T-helper 2 cell treated with Interferon-gamma antibody and Interleukin-4, amounts not matched to agents 100 ng/mL and 5 ng/mL, for 36 hours (primary cell): Measurements from ENCODE around the gene MYOM1. TPM values are rescaled to one million over a fixed set of nuclear protein-coding genes. Genes with fewer than 3 reads are reported as not detected.

Experiments
- intact Hi-C: fragments of 100-400 bp; cut with micrococcal nuclease; formaldehyde crosslinking; loops from one replicate; pipeline ENCODE4 v1.15.1; 2023
- total RNA-seq: library from RNA; stranded (reverse); gene quantifications from 2 replicates; pipeline ENCODE4 v1.2.3, GENCODE V29; 2022

Gene MYOM1
- 1.5 and 1.8 TPM in 2 replicates for total RNA-seq

DNA sequence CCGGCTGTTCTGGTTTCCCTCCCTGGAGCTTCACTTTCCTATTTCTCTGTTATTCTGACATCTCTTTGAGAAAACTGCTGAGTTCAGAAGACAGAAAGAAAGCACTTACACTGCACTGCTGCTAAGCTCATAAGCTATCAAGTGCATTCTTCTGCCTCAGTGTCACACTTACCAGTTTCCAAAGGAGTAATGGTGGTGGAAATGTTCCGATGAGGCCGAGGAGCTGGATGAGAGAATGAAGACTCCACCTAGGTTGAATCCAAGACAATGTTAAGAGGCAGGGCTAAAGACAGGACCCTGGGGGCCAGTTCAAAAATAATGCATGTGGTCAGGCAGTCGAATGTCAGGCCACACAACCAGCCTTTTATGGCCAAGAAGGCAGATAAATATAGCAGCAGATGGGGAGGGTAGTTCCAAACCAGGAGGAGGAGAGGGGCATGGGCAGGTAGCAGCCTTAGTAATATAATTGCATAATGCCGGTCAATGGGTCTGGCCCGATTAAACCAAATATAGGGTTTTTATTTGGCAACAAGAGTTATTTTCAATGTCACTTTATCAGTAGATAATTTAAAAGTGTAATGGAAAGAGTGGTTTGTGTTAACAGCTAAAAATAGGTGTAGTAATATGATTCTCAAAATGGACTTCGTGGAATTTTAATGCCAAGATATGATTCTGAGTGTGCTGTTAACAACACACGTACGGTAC lies at the start of gene MYOM1:
TSS of gene MYOM1 (minus strand) at position 338 of the 705 bp plus-strand sequence. CDS start 4,745 bp downstream, outside the sequence.
- intact Hi-C loops = no loop called here

DNA sequence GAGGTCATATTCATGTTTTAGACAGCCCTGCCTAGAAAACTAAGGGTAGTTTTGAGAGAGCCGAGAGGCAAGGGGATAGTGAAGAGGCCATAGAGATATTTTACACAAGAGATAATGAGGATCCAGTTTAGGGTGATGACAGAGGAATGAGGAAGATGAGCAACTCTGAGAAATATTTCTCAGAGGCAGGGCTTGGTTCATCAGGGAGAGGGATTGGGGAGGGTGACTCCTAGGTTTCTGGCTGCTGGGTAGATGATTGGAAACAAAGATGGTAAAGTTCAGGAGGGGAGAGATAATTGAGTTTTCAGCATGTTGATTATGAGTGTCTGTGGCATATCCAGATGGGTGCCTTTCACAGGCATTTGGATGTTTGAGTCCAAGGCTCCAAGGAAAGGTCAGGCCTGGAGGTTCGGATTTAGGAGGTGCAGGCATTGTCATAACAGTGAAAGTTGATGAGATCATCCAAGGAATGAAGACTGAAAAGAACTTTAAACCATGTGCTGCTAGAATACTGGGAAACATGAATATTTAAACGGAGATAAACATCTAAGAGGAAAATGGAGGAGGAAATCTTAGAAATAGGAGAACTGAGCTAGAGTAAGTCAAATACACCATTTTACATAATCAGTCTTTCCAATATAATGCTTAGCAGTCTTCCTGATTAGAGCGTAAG lies 49.6 kb upstream of the MYOM1 start:
- intact Hi-C loops = no loop called here

DNA sequence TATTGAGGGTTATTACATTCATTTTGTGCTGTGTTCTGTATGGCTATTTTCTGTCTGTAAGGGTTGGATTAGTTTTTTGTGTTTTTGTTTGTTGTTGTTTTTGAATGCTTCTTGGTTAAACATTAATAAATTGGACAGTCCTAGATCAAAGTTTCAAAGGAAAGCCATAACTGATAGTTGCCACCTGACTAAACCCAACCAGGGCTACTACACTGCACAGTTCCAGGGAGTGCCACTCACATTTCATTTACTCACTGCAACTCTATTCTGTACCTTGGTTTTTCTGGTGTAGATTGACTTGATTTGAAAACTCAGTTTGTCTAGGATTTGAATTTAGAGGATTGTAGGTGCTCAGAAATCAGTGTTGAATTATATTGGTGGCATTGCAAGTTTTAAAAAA lies 48.5 kb upstream of the MYOM1 start:
- intact Hi-C loops = no loop called here

DNA sequence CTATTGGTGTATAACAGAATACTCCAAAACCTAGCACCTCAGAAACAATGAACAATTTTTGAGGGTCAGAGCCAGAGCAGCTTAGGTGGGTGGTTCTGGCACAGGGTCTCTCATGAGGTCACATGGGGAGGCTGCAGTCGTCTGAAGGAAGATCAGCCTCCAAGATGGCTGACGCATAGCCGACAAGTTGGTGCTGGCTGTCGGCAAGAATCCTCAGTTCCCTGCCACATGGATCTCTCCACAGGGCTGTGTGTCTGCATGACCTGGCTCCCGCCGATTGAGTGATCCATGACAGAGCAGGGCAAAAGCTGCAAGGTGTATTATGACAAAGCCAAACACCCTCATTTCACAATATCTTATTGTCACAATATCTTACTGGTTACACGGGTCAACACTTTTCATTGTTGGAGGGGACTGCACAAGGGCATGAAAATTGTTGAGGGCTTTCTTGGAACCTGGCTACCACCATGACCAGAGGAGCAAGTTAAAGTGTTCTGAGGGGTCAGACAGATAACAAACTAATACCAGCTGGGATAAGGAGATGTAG lies 46.4 kb upstream of the MYOM1 start:
- intact Hi-C loops = no loop called here

DNA sequence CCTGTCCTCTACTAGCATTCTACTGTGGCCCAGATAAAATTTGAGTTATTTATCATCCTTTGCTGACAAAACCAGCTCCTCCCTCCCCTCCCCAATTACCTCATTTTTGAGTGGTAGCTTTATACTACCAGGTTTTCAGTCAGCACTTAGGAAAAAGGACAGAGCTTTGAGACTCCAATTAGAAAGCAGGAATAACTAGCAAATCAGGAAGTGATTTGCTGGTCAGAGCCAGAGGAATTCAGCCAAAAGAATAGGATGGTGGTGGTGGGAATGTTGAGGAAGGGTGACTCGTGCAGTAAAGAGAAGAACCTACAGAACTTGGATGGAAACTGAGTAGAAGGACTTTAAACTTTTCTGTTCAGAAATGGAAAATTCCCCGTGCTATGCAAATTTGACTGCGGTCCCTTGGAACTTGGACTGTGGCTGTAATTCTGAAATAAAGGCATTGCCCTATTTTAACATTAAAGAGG lies 45.8 kb upstream of the MYOM1 start:
- intact Hi-C loops = no loop called here

DNA sequence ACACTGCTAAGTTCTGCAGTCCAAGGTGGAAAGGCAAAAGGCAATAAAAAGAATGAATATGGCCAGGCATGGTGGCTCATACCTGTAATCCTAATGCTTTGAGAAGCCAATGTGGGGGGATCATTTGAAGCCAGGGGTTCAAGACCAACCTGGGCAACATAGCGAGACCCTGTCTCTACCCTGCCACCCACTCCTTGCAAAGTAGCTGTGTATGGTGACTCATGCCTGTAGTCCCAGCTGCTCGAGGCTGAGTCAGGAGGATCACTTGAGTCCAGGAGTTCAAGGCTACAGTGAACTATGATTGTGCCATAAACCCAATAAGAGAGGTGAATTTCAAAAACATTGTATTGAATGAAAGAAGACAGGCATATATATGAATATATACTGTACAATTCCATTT lies 44.6 kb upstream of the MYOM1 start:
- intact Hi-C loops = loop anchor here (5.0 kb wide), 5 partner anchors 403 to 1973 kb away; partner anchors contain the start of genes METTL4, NDC80 and SMCHD1

DNA sequence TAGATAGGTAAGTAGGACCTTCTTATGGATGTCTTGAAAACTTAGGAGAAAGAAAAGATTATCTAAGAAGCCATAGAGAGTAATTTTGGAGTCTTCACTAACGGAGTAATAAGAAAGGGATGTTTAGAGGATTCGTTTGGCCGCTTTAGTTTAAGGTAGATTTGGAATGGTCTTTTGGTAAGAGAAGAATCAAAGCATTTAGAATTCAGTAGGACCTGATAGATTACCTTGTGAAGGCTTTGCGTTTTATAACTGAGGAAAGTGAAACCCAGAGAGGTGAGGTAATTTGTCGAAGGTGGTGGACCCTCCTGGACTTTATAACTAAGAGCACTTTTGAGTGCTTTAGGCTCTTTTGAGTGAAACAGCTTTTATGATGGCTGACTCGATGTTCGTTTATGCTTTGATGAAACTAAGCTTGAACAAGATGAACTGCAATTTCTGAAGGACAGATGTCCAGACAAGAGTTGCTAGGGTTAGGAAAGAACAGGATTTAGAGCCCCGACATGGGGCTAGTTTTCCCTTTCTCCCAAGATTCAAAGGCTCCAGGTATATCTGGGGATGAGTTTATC lies 43.4 kb upstream of the MYOM1 start:
- intact Hi-C loops = loop anchor here (2.0 to 5.0 kb wide), 6 partner anchors 332 to 1974 kb away; partner anchors contain the start of genes METTL4, NDC80 and SMCHD1

DNA sequence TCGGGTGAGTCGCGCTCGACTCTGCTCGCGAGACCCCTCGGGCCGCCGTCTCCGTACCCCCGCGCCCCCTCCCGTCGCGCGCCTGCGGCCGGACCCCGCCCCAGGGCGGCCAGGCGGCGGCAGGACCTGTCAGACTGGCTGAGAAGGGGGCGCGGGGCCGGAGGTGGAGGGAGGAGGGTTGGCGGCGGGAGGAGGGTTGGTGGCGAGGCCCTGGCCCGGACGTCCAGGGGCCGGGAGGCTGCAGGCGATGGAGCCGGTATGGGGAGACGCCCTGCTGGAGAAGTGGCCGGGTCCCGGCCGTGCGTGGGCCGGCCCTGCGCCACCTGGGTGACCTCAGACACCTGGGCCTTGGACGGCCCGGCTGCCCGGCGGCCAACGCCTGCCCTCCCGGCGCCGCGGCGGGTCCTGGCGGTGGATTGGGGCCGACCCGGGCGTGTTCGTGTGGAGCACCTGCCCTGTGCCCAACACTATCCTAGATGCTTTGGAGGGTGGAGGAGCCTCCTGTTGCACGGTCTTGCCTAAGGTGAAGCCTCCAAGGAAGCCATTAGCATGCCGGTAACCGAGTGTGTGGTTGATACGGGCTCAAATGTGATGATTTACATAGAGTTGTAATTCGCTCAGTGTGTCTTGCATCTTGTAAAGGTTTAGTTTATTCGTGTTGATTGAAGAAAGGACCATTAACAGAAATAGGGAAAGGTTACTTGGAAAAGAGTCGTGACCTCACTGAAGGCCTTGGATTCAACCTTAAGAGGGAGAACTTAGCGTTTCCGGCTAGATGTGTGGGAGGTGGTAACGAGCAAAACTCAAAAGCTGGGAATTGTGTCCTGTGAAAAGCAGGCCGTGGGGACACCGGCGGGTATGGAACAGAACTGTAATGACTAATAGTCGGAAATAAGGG lies 42.7 kb upstream of the MYOM1 start:
- intact Hi-C loops = loop anchor here (1.0 to 5.0 kb wide), 7 partner anchors 186 to 1975 kb away; partner anchors contain the start of genes METTL4, NDC80 and SMCHD1

DNA sequence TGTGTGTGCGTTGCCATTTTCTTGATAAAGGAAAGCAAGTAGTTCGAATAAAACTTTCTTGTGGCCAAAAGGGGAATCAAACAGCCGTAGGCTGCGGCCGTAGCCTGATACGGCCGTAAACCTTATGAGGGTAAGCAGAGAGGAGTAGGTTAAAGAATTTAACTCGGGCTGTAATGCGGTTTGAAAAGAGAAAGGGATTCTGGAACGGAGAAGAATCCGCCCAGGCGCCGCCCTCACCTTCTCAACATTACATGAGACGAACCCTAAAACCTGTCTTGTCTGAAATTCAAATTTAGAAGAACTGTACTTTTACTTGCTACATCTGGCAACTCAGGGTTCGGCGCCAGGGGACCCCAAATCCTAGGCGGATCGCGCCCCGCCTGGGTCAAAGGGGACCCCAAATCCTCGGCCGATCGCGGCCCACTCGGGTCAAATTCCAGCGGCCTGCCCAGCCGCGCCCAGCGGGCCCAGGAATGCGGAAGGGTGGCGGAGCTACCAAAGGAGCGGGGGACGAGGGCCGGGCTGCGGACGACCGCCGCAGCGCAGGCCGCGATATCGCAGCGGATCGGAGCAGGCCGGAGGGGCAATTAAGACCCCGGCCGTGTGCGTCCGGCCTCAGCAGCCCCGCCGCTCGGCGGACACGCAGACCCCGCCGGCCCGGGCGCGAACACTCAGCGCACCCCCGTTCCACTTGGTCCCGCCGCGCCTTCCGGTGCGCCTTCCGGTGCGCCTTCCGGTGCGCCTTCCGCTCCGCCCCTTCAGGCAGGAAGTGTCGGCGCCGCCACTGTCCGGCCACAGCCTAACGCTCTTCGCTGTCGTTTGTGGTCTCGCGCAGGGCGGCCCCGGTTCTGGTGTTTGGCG lies 41.8 kb upstream of the MYOM1 start, which contains the start of gene MYL12B:
TSS of gene MYL12B (plus strand) at position 761 of the 861 bp plus-strand sequence. CDS start 10,766 bp downstream, outside the sequence.
- intact Hi-C loops = loop anchor here (1.0 to 5.0 kb wide), 9 partner anchors 14 to 1976 kb away; partner anchors contain the start of genes METTL4, MYL12A, NDC80 and SMCHD1

DNA sequence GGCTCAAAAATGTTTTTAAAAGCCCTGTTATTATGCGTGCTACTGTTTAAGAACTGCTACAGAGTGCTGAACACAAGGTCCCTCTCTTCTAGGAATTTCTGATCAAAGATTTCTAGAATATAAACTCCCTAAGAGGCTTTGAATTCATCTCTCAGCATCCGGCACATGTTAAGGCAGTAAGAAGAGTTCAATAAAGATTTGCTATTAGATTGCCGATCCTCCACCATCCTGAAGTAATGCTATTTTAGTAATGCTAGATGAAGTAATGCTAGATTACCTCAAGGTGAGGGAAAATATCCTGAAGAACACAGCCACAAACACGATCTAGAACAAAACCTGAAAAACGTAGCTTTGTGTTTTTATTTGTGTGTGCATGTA lies 41.2 kb upstream of the MYOM1 start:
- intact Hi-C loops = loop anchor here (1.0 to 5.0 kb wide), 7 partner anchors 14 to 1976 kb away; partner anchors contain the start of genes METTL4, MYL12A, NDC80 and SMCHD1

DNA sequence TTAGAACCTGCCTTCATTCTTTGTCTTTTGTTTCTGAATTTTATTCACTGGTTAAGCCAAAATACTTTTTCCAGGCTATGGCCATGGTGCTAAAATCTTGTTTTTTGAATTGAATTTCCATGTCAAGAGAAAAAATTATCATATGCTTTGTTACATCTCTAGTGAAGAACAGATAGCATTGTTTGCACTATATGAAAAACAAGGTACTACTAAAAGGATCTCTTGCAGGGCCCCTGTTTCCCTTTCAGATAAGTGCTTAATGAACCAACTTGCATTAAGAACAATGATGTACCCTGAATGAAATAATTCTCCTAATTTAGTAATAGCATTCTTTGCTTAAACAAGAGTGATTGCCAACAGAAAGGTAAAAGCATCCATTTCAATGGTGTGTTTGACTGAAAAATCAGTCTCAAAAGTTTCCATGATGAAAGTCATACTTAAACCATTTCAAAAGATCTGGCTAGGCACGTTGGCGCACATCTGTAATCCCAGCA lies 37.9 kb upstream of the MYOM1 start:
- intact Hi-C loops = no loop called here

DNA sequence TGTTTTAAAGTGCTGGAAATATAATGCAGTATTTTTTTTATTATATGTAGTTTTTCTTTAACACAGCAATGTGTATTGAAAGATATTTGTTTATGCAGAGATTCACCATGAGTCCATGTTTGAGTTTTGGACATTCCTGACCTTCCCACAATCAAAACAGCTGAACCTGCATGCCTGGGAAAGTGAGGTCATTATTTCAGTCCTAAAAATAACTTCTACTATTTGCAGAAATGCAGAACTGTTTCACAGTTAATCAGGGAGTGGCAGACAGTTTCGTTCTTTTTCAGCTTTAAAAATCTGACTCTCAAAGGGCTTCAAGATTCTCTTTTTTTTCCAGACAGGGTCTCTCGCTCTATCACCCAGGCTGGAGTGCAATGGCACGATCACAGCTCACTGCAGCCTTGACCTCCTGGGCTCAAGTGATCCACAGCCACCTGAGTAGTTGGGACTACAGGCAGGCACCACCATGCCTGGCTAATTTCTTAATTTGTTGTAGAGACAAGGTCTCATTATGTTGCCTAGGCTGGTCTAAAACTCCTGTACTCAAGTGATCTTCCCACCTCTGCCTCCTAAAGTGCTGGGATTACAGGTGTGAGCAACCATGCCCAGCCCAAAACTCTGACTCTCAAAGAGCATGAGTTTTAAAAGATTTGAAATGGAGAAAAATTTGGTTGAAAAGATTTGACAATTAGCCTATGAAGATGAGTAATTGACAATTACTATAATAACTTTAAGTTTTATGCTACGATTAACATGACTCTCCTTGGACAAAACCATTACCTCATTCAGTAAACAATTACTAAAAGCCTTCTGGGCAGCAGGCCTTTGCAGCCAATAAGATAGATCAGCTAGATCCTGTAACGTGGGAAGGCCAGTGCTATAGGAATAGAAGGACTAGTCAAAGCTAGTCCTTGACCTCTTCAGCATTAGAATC lies 37.2 kb upstream of the MYOM1 start:
- intact Hi-C loops = no loop called here

DNA sequence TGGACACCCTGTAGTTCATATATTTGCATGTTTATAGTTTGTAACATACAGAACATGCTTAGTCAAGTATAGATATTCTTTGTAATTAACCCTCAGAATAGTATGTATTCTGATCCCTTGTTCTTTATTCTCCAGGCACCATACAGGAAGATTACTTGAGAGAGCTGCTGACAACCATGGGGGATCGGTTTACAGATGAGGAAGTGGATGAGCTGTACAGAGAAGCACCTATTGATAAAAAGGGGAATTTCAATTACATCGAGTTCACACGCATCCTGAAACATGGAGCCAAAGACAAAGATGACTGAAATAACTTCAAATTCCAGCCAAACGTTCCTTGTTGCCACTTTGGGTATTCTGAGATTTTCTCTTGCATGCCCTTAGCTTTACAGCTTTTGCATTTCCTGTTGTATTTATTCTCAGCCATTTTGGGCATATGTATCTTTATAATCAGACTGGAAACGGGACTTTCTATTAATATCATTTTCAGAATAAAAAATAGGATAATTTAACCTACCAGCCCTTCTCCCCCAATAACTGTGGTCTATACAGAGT lies 35.9 kb upstream of the MYOM1 start:
- intact Hi-C loops = no loop called here

DNA sequence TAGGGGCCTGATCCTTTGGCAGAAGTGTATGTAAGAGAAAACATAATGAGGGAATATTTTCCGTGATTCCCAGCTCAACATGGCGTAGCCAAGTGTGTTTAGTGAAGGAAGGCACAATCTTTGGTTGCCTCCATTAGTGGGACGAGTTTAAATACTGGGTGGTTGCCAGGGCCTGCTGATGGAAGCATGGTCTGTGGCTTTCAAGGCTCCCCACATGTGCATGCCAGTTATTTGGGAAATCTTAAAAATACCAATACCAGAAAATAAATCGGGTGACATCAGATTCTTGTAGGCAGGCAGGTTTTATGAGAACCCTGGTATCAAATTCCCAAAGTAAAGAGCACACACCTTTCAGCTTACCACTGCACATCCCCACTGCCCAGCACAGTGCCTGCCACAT lies 35.0 kb upstream of the MYOM1 start:
- intact Hi-C loops = no loop called here

DNA sequence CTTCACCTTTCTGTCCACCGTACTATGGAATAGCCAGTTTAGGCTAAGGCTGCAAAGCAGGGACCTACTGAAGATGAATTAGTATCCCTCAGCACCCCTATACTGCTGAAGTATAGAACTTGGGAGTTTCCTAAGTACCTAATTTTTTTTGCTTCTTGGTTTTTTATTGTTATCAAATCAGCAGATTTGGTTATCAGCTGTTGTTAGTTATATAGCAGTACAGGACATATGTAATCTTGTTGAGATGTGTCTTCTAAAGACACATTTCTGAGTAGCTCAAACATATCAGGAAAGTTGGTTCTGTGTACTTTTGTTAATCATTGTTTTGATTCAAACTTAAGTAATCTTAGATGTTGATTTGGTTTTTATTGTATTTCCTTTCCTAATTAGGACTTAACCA lies 33.1 kb upstream of the MYOM1 start:
- intact Hi-C loops = no loop called here

DNA sequence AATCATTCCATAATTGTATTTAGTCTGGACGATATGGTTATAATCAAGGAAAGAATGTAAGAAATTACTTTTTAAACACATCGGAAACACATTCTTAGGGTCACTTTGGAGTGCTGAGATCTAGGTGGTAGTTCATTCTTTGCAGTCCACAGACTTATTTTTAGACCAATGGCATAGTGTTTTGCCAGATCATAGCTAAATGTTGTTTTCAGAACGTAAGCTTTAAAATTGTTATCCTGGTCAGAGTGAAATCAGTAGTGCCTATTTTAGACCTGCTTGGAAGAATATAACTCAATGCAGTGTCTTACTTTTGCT lies 32.2 kb upstream of the MYOM1 start:
- intact Hi-C loops = no loop called here

DNA sequence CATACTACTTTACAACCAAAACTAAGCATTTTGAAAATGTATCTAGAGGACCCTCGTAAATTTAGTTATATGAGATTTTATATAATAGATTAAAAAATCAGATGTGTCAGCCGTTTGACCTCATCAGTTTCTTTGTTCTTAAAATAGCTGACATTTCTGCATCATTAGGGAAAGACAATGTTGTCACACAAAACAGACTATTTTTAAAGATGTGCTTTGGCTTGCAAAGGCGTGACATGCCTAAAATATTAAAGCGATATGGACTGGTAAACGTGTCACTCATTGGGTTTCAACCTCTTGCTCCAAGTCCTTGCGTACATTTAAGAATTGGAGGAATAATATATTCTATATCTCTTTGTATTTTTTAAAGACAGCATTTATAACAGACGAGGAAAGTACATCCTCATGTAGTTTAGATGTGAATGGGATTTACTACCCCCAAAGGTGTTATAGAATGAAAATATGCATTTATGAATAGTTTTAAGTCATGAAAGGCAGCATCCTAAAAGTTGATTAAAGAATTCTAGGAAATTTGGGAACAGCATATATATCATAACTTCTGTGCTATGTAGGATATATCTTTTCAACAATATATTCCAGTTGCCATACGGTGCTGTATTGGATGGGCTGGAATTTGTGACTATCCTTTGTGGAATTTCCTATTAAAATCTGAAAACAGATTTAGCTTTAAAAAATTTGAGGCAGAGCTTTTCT lies 31.6 kb upstream of the MYOM1 start:
- intact Hi-C loops = no loop called here
